Keratinocyte (primary cell): Measurements from ENCODE around the gene SCTR.

Source experiments
- CTCF ChIP-seq, 3 experiments: IDR thresholded peaks in 1 of 3; conservative IDR thresholded peaks in 1 of 3; optimal IDR thresholded peaks in 1 of 3; 2 replicates in 2 of 3; 3 replicates in 1 of 3; pipeline versions ENCODE3 to v1.5.1; 2011; ENCODE audit warnings: low read length in 3 of 3, mild to moderate bottlenecking in 3 of 3, moderate library complexity in 2 of 3, control low read depth in 1 of 3, inconsistent platforms in 1 of 3; ENCODE audit not compliant: insufficient read depth in 2 of 3; ENCODE audit errors: extremely low read depth in 1 of 3
- EZH2 ChIP-seq: IDR thresholded peaks from one replicate; pipeline ENCODE4 v1.6.1; 2012; ENCODE audit warnings: inconsistent platforms, mild to moderate bottlenecking, low read length, moderate library complexity

DNA sequence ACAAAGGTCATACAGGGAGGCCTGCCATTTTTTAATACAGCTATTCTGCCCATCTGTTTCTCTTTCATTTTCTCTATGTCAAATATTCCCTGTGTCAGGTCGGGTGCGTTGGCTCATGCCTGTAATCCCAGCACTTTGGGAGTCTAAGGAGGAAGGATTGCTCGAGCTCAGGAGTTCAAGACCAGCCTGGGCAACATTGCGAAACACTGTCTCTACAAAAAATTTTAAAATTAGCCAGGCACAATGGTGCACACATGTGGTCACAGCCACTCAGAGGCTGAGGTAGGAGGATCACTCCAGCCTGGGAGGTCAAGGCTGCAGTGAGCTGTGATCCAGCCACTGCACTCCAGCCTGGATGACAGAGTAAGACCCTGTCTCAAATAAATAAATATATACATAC, 57.9 kb downstream of the SCTR start:
- TF ChIP-seq EZH2 (no peak), CTCF (optimal IDR thresholded peaks at IDR 0.05 in 1 of 3, IDR thresholded peaks at IDR 0.05 in 1 of 3, conservative IDR thresholded peaks at IDR 0.05 in 1 of 3; ENCODE audit: extremely low read depth in 1 of 3, insufficient read depth in 2 of 3, low read length in 3 of 3) (no peak)
